Measurements from ENCODE around the gene MAP3K21.
A peak's percentile ranks its signal among the peaks of the same experiment; 100 is the strongest.

MAP3K21 gene

DNA sequence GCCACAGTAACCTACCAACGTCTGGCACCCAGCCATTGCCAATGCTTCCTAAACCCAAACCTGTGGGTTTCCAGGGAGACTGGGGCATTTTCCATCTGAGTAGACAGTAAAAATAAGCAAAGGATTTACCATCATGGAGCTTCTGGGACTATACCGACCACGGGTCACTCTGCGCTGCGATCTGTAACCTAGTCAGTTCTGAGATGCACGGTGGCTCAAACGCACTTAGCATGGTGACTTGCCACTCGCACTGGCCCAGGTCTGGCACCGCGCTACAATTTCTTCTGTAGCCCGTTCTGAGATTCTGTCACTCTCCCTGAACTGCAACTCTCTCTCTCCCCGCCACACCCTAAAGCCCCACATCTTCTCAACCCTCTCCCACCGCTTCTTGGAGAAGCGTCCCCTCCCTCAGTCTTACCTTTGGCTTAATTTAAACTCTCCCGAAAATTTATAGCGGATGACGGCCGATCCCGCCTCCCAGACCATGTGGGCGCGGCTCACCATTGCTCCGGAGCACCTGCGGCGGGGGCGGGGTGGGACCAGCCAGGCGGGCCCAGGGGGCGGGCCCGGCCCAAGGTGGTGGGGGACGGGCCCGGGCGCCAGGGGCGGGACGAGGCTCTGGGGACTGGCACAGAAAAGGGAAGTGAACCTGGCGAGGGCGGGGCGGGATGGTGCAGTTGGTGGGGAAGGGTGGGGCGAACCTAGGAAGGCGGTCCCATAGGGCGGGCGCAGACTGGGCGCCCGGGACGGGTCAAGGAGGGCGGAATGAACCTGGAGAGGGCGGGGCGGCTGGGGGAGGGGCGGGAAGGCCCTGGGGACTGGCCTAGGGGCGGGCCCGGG, 493 bp upstream of the MAP3K21 start:
- peak; percentile 51 for DNase-seq (ENCODE audit: low spot score)

DNA sequence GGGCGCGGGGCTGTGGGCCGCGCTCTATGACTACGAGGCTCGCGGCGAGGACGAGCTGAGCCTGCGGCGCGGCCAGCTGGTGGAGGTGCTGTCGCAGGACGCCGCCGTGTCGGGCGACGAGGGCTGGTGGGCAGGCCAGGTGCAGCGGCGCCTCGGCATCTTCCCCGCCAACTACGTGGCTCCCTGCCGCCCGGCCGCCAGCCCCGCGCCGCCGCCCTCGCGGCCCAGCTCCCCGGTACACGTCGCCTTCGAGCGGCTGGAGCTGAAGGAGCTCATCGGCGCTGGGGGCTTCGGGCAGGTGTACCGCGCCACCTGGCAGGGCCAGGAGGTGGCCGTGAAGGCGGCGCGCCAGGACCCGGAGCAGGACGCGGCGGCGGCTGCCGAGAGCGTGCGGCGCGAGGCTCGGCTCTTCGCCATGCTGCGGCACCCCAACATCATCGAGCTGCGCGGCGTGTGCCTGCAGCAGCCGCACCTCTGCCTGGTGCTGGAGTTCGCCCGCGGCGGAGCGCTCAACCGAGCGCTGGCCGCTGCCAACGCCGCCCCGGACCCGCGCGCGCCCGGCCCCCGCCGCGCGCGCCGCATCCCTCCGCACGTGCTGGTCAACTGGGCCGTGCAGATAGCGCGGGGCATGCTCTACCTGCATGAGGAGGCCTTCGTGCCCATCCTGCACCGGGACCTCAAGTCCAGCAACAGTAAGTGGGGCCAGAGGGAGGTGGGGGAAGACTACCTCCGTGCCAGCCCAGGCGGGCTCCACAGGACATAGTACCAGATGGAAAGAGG, 808 bp downstream of the MAP3K21 start:
- DNase-seq (ENCODE audit: low spot score) = no peak

DNA sequence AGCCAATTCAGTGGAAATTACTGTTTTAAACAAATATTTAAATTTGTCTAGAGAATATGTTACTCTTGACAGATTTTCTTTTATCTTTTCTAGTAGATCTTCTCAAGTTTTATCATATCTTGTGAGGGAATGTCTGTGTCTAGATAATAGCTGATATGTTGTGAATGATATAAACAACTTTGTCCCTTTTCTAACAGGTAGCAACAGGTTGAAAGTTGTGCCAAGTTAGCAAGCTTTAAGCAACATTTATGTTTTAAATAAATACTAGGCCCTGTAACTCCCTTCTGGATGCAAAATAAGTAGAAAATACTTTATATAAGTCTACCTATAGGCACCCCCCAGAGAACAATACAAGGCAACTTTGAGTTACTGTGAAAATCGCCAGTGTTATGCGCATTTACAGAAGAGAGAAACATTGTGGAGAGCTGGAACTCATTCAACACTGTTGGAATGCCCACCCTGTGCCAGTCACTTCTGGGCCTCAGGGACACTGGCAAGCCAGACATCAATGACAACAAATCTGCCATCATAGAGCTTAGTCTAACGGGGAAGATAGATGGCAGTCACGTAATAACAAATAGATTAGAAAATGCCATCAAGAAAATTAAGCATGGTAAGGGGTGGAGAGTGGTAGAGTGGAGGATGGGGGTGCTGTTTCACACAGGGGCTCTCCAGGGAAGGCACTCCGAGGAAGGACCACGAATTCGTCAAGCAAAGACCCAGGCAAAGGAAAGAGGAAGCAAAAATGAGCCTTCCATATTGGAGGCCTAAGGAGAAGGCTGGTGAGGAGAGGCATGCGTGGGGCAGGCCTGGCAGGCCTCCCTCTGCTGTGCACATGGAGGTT, 4.4 kb downstream of the MAP3K21 start:
- no peak for DNase-seq (ENCODE audit: low spot score)

DNA sequence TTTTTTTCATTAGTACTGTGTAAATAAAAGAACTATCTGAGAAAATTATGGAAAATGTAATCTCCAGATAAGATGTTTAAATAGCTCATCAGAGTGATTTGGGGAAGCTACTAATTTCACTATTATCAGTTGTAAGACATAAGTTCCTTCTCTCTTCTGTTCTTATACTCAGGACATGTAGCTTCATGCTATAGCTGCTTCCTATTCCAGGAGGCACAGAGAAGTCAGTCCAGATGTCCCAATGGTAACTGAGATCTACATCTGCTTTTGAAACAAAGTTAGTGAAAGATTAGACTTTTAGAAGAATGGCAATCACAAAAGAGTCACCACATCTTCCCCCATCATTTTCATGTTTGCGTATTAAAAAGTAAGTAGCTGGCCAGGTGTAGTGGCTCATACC, 5.6 kb downstream of the MAP3K21 start:
- no peak for DNase-seq (ENCODE audit: low spot score)

DNA sequence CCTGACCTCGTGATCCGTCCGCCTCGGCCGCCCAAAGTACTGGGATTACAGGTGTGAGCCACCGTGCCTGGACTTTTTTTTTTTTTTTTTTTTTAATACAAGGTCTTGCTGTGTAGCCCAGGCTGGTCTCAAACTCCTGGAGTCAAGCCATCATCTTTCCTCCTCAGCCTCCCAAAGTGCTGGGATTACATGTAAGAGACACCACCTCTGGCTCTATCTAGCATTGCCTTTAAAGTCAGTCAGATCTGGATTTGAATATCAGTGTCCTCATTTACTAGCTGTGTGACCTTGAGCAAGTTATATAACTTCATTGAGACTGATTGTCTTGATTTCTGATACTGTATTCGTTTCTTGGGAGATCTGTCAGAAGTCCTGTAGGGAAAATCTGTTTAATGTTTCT, 6.6 kb downstream of the MAP3K21 start:
- no peak for DNase-seq (ENCODE audit: low spot score)

DNA sequence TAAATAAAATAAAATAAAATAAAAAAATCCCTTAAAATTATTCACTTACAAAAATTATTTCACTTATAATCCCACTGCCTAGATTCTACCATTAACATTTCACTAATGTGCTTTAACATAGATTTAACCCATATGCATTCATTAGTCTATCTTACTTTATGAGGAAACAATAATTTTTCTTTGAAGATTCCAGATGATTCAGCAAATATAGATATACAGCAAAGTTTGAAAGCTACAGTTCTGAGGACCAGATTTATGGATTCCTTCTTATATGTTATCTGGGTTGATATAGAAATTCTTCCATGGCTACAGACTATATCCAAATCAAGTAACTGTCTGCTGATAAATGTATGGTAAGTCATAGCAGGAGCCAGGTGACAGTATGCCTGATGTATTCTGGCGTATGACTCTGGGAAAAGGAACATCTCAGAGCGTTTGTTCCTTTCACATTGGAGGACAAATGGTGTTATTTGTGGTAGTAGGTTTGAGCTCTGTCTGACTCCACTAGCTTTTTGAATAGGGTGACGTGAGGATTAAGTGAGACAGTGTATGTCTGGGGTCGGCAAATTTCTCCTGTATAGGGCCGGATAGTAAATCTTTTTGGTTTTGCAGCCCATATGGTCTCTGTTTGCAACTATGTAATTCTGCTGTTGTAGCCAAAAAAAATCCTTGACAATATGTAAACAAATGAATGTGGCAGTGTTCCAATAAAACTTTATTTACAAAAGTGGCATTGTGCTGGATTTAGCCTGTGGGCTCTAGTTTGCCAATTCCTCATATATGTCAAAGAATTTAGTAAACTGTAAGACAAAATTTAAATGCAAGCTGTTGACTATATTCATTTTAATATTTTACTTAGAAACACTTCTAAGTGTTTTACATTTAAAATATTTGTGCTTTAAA, 9.3 kb downstream of the MAP3K21 start:
- DNase-seq (ENCODE audit: low spot score) = no peak

DNA sequence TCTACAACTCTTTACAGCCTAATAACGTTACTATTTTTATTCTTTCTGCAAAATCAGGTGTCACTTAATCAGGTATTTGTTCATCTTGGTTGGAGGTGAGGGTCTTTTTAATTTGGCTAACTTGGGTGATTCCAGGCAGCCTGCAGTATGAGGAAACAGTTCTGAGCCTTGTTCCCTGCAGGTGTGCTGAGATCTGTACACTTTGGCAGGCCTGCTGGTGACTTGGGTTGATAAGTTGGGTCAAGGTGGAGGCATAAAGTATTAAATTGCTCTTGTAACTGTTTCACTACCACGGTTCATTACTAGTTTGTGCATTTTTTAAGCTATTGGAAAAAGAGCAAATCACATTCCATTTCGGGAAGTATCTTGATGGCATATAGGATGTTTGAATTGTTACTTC, 10.0 kb downstream of the MAP3K21 start:
- no peak for DNase-seq (ENCODE audit: low spot score)

DNA sequence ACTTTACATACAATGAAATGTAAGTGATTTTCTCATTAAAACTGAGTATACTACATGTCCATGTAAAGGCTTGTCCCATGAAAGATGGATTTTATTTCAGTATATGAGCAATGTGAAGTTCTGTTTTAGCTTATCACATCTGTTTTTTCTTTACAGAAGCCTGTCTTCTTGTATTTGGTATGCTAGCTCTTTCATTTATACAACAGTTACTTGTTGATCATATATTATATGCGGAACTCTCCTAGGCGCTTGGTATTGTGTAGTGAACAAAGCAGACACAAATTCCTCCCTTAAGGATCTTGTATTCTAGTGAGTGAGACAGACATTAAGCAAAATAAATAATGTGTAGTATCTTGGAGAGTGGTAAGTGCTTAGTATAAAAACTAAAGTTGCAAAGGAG, 10.6 kb downstream of the MAP3K21 start:
- no peak for DNase-seq (ENCODE audit: low spot score)

DNA sequence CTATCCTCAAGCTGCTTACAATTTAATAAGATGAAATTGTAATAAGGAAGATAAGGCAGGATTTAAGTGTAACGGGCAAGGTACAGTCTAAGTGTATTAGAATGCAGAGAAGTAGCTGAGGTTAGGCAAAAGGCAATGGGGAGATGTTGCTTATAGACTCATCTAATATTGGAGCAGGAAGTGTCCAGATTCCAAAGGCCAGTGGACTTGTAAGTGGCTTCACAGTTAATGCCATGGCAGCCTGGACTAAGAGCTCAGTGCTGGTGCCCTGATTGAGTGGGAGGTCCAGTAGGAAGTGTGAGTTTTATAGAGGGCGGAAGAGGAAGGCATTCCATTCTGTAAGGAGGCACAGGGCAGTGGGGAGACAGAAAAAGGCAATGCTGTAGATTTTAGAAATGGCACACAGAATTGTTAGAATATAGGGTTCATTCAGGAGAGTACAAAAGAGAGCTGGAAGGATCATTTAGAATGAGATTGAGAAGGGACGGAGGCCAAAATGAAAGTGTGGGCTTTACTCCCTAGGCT, 12.6 kb downstream of the MAP3K21 start:
- DNase-seq (ENCODE audit: low spot score) = no peak

DNA sequence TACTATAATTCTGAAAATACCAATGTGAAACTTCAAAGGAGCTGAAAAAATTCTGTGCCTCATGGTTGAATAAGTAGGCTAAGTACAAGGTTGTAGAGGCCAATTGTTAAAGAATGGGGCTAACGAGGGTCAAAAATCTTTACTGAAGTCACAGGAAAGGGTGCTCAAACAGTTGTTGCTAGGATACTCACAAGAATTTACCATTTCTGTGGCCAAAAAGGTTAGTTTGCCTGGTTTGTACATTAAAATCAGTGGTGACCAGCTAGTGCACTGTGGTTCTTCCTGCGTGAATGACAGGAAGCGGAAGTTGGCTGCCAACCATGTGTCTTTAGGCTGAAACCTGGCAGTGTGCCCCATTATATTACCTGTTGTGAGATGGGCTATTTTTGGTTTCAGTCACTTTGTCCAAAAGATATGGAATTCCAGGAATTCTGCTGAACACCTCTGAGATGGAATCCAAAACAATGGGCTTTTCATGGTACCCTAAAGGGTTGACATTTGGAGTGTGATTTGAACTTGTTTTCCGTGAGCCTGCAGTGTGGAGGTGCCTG, 13.5 kb downstream of the MAP3K21 start:
- DNase-seq (ENCODE audit: low spot score) = no peak

DNA sequence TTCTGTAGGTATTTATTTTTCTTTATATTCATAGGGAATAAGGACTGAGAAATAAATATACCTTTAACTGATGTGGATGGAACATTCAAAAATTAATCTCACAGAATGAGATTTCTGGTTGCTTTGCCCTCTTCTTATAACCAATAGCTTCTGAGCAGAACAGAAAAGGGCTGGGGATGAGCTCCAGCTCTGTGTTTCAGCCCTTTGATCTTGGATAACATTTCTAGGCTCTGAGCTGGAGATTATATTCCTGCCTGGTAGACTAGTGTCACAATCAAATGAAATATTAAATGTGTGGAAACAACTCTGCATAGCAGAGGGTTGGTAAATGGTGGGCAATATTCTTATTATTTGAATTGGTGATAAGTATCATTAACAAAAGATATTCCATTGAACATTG, 14.6 kb downstream of the MAP3K21 start:
- DNase-seq (ENCODE audit: low spot score) = no peak

DNA sequence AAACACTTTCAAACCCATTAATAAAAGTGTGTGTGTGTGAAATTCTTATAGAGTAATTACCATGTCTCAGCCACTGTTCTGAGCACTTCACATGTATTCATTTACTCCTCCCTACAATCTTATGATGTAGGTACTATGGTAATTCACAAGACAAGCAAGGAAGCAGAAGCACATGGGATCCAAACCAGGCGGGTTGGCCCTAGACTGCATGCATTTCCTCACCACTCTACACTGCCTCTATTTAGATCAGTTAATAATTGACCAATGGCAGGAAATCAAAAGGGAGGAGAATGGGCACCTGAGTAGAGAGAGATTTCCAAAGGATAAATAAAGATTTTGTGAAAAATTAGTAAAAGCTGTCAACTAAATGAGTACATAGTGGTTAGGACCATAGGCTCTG, 15.7 kb downstream of the MAP3K21 start:
- no peak for DNase-seq (ENCODE audit: low spot score)

DNA sequence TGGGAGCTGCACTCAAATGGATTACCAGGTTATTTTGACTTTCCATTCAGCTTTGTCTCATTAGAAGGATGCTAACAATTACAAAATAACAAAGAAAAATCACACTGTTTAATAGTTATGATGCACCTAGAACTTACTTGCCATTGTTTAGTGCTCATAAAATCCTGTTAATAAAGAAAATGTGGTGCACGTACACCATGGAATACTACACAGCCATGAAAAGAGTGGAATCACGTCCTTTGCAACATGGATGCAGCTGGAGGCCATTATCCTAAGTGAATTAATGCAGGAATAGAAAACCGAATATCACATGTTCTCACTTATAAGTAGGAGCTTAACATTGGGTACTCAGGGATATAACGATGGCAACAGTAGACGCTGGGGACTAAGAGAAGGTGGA, 19.8 kb downstream of the MAP3K21 start:
- no peak for DNase-seq (ENCODE audit: low spot score)

DNA sequence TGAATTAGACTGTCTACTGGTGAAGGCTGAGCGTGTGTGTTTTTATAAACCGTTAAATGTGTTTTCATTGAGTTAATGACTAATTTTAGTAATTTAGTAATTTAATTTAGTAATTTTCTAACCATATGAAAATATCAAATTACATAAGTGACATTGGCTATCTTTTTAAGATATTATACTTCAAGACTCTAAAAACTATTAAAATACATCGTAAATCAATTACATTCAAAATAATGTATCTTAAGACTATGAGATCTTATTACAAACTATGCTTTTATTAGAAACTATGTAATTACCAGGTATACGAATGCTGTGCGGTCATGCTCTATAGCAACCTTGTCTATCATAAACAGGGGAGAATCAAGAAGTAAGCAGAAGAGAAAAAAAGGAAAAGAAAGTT, 21.6 kb downstream of the MAP3K21 start:
- no peak for DNase-seq (ENCODE audit: low spot score)

DNA sequence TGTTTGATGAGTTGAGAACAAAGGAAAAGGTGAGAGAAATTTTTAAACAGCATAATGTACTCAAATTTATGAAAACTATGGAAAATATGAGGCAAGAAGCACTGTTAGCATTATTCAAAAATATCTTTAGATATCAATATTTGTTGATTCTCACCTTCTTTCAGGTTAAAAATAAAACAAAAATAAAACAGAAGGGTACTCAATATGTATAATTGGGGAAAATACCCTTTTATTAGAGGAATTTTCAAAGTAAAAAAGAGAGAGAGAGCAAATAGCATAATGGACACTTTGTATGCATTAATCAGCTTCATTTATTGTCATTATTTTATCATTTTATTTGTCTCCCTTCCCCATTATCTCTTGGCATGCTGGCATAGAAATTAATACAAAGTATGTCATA, 27.5 kb downstream of the MAP3K21 start:
- DNase-seq (ENCODE audit: low spot score) = no peak

DNA sequence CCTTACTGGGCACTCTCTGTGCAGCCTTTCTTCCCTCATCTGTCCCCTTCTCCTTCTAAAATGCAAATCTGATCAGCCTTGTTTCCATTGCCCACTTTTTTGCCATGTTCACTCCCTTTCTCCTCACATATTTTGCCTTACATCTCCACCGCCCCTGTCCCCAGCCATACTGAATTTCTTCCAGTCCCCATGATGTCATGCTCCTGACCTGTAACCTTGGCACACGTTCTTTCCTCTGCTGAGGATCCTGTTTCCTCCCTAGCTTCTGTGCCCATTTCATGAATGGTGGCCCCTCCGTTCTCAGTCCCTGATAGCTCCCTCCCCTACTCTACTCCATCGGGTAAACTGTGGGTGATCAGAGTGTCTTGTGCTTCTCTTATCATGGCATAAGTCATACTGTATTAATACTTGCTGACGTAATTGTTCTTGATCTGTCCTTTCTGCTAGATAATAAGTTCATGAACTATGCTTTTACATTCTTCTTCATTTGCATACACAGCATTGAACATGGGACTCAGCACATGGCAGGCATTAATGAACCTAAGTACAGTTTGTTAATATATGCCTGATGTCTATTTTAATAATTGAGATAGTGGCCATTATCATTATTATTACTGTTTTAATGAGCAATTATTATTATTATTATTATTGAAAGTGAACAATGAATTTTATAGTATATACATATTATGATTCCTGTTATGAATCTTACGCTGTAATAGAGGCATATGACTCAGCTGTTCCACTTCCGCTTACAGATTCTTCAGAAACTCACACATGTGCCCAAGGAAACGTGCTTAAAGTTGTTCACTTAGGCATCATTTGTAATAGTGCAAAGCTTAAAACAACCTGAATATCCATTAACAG, 28.5 kb downstream of the MAP3K21 start:
- no peak for DNase-seq (ENCODE audit: low spot score)

DNA sequence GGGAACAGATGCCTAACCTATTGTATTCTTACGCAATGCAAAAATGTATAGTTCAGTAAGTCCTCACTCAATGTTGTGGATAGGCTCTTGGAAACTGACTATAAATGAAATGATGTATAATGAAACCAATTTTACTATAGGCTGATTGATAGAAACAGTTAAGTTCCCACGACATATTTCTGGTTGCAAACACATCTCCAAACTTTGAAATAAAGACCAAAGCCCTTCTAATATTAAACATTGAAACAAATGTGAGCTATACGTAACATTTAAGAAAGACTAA, 29.1 kb downstream of the MAP3K21 start:
- no peak for DNase-seq (ENCODE audit: low spot score)

DNA sequence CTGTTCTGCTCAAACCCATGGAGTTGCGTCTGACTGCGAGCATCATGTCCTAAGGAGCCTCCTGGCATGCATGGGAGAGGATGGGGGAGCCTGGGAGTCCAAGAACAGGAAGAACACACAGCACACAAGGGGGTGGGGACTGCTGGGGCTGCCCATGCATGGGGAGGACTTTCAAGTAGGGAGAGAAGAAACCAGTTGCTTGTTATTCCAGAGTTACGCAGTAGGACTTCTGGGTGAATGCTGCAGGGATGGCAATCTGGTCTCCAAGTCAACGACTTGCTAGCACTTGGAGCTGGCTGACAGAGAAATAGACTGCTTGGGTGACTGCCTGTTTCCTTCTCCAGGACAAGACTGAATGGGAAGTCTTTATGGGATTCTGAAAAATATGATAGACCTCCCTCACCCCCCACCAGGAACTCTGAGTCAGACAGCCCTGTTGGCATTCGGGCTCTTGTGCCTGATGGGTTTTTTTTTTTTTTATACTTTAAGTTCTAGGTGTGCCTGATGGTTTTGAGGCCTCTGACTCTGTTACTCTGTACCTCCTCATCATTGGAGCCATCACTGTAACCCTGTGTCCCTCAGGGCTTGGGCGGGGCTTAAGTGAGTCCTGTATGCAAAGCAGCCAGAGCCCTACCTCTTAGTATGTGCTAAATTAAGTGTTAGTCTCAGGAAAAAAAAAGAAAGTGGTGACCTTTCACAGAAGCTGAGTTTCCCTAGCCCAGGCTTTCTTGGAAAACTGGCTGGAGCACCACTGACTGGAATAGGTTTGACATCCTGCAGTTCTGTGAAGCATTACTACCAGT, 30.3 kb downstream of the MAP3K21 start:
- no peak for DNase-seq (ENCODE audit: low spot score)

DNA sequence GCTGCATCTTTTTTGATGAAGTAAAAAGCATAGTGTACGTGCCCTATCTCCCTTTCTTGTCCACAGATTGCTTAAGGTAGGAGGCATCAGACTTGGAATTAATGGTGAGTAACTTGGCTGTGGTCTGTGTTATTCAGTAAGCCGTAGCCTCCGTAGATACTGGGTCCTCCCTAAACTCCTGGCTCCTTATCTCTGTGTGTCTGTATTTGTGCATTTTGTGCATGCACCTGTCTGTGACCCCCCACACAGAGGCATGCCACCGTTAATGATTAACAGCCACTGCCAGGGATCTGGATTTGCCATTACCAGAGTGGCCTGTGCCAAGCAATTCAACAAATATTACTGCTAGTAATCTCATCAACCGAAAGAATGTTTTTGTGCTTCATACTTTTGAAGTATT, 31.9 kb downstream of the MAP3K21 start:
- DNase-seq (ENCODE audit: low spot score) = no peak
